C4-2B (cell line): ENCODE data around the gene MTFR1L.
"Not testable (repeated sequence)": the region's sequence is repeated elsewhere in the genome, so short reads cannot be mapped to it uniquely, and the experiment has no call there.

ENCODE experiments used
- H3K27ac ChIP-seq: fragments of 450-650 bp; 2 replicates; pipeline ENCODE4 v1.5.1; 2017
- ZFX ChIP-seq: fragments of 450-650 bp; IDR thresholded peaks from 2 replicates; pipeline ENCODE4 v1.6.1; 2017
- TF ChIP-seq, protein P1 (sequence below): fragments of 450-650 bp; conservative IDR thresholded peaks from 2 replicates; pipeline ENCODE4 v1.5.1; 2017; ENCODE audit warnings: mild to moderate bottlenecking

MTFR1L gene

GRCh38 chr1:25832336-25833037 is 12.7 kb downstream of the MTFR1L start:
- TF ChIP-seq ZFX, result no peak
- TF ChIP-seq, protein P1, sequence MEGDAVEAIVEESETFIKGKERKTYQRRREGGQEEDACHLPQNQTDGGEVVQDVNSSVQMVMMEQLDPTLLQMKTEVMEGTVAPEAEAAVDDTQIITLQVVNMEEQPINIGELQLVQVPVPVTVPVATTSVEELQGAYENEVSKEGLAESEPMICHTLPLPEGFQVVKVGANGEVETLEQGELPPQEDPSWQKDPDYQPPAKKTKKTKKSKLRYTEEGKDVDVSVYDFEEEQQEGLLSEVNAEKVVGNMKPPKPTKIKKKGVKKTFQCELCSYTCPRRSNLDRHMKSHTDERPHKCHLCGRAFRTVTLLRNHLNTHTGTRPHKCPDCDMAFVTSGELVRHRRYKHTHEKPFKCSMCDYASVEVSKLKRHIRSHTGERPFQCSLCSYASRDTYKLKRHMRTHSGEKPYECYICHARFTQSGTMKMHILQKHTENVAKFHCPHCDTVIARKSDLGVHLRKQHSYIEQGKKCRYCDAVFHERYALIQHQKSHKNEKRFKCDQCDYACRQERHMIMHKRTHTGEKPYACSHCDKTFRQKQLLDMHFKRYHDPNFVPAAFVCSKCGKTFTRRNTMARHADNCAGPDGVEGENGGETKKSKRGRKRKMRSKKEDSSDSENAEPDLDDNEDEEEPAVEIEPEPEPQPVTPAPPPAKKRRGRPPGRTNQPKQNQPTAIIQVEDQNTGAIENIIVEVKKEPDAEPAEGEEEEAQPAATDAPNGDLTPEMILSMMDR, result no peak
- H3K27ac ChIP-seq, result no peak overlapping the region

- no peak for TF ChIP-seq ZFX
- TF ChIP-seq, protein P1, result no peak
- H3K27ac ChIP-seq, result no peak overlapping the region
Measured at GRCh38 chr1:25833158-25833557, 13.4 kb downstream of the MTFR1L start.

DNA sequence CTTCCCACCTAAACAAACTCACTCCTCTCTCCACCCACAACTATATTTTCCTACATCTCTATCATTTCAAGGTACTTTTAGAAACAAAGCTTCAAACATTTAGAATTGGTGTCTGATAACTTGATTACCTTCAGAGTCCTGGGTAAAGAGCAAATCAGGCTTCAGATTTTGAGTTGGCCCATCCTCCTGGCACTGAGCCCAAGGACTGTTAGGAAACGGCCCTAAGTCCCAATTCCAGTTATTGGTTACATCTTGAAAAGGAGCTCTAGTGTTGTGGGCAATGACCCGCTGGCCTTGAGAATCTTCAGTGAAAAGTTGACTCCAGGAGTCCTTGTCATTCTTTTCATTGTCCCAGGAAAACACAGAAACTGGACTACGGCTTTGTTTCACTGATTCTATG is 15.1 kb downstream of the MTFR1L start:
- no peak for TF ChIP-seq ZFX
- TF ChIP-seq, protein P1, result no peak
- no peak overlapping the region for H3K27ac ChIP-seq

GRCh38 chr1:25836695-25837094 is 16.9 kb downstream of the MTFR1L start:
- TF ChIP-seq, protein P1, result no peak
- no peak for TF ChIP-seq ZFX
- no peak overlapping the region for H3K27ac ChIP-seq

DNA sequence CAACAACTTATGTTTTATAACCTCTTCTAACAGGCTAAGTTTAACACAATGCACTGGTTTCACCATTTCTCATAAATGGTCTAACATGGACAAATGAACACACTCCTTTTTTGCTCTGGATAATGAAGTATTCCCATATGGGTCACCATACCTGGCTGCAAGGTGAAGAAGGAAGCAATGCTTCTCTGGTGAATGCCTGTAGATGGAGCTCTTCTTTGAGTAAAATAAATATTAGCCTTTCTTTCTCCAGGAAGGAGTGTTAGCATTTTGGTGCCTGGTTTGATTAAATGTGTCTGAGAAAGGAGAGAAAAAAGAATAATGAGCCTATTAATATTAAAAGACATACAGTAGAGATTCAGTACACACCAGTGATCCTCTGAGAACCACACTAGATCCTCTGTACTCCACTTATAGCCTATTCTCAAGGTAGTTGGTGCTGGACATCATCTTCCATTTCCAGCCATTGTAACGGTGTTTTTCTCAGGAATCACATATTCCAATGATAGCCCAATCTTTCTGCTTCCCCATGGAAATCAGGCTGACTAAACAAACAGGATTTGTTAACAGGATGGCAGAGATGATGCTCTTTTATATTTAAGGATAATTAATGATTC is 17.6 kb downstream of the MTFR1L start:
- no peak for TF ChIP-seq ZFX
- TF ChIP-seq, protein P1, result peak; percentile 63
- H3K27ac ChIP-seq, result no peak overlapping the region

GRCh38 chr1:25839808-25840207 is 20.1 kb downstream of the MTFR1L start:
- H3K27ac ChIP-seq, result not testable (repeated sequence)

- no peak for TF ChIP-seq ZFX
- TF ChIP-seq, protein P1, result no peak
- H3K27ac ChIP-seq, result no peak overlapping the region
Measured at GRCh38 chr1:25843483-25843882, 23.7 kb downstream of the MTFR1L start.
